VCaP (cell line): ENCODE data around the gene WWC2.

Experiments
- H3K27ac ChIP-seq: fragments of 450-650 bp; 2 replicates; pipeline ENCODE4 v1.5.1; 2017
- CTCF ChIP-seq: fragments of 450-650 bp; conservative IDR thresholded peaks from 2 replicates; pipeline ENCODE4 v1.5.1; 2017; ENCODE audit warnings: mild to moderate bottlenecking, moderate library complexity

The WWC2 gene

GRCh38 chr4:183326853-183327252, 227.8 kb downstream of the WWC2 start:
- TF ChIP-seq CTCF, result no peak

GRCh38 chr4:183327827-183328226, 228.8 kb downstream of the WWC2 start:
- no peak overlapping the region for H3K27ac ChIP-seq
- no peak for TF ChIP-seq CTCF

More at GRCh38 chr4:183326853-183327252, 227.8 kb downstream of the WWC2 start:
- H3K27ac ChIP-seq, result no peak overlapping the region

- no peak for TF ChIP-seq CTCF
- no peak overlapping the region for H3K27ac ChIP-seq
Measured at GRCh38 chr4:183328832-183329231, 229.8 kb downstream of the WWC2 start.

GRCh38 chr4:183329244-183329643, 230.2 kb downstream of the WWC2 start:
- TF ChIP-seq CTCF, result no peak
- no peak overlapping the region for H3K27ac ChIP-seq

- no peak for TF ChIP-seq CTCF
- no peak overlapping the region for H3K27ac ChIP-seq
Measured at GRCh38 chr4:183329954-183330742, 231.1 kb downstream of the WWC2 start.

- no peak for TF ChIP-seq CTCF
- no peak overlapping the region for H3K27ac ChIP-seq
Measured at GRCh38 chr4:183330841-183331240, 231.8 kb downstream of the WWC2 start.

GRCh38 chr4:183332447-183332846, 233.4 kb downstream of the WWC2 start:
- H3K27ac ChIP-seq, result no peak overlapping the region
- TF ChIP-seq CTCF, result no peak
